Mesendoderm (in vitro differentiated cells): ENCODE data around the gene SLC16A7.

Experiments used
- DNase-seq: peaks from one replicate; pipeline ENCODE4 v3.0.0; 2013
- H2AK5ac ChIP-seq: 2 replicates; pipeline ENCODE4 v1.6.1; 2013; ENCODE audit warnings: low read length, inconsistent platforms
- H2BK120ac ChIP-seq: 2 replicates; pipeline ENCODE4 v1.6.1; 2013; ENCODE audit warnings: low read depth, mild to moderate bottlenecking, low read length, moderate library complexity, mixed read lengths
- H2BK15ac ChIP-seq: replicated peaks from 2 replicates; pipeline ENCODE4 v1.6.1; 2013; ENCODE audit warnings: low read depth, mild to moderate bottlenecking, moderate library complexity
- H2BK5ac ChIP-seq: 2 replicates; pipeline ENCODE4 v1.6.1; 2013; ENCODE audit warnings: low read length, inconsistent platforms
- H3K18ac ChIP-seq: 2 replicates; pipeline ENCODE4 v1.6.1; 2013; ENCODE audit warnings: mild to moderate bottlenecking, low read length, mixed read lengths
- H3K23ac ChIP-seq: one replicate; pipeline ENCODE4 v1.6.1; 2013; ENCODE audit warnings: low read length
- H3K27ac ChIP-seq: 2 replicates; pipeline ENCODE4 v1.5.1; 2013; ENCODE audit warnings: low read depth, mild to moderate bottlenecking, inconsistent platforms, low read length, moderate library complexity
- H3K27me3 ChIP-seq: 2 replicates; pipeline ENCODE4 v1.6.1; 2013; ENCODE audit warnings: low read length, control low read depth, mild to moderate bottlenecking, inconsistent platforms; ENCODE audit not compliant: insufficient read depth, poor library complexity
- H3K36me3 ChIP-seq: 2 replicates; pipeline ENCODE4 v1.6.1; 2013; ENCODE audit warnings: low read length, inconsistent platforms; ENCODE audit not compliant: control insufficient read depth, insufficient read depth
- H3K4ac ChIP-seq: one replicate; pipeline ENCODE4 v1.6.1; 2013; ENCODE audit warnings: low read depth, mild to moderate bottlenecking, low read length, moderate library complexity
- H3K4me1 ChIP-seq: 2 replicates; pipeline ENCODE4 v1.6.1; 2013; ENCODE audit warnings: low read depth, low read length, inconsistent platforms; ENCODE audit not compliant: control insufficient read depth
- H3K4me2 ChIP-seq: 2 replicates; pipeline ENCODE4 v1.6.1; 2013; ENCODE audit warnings: low read length
- H3K4me3 ChIP-seq: 2 replicates; pipeline ENCODE4 v1.5.1; 2013; ENCODE audit warnings: mild to moderate bottlenecking, low read length
- H3K56ac ChIP-seq: one replicate; pipeline ENCODE4 v1.6.1; 2013; ENCODE audit warnings: low read length
- H3K79me1 ChIP-seq: 2 replicates; pipeline ENCODE4 v1.6.1; 2013; ENCODE audit warnings: low read length, inconsistent platforms
- H3K79me2 ChIP-seq: 2 replicates; pipeline ENCODE4 v1.6.1; 2013; ENCODE audit warnings: mild to moderate bottlenecking, low read length; ENCODE audit not compliant: control insufficient read depth, insufficient read depth
- H3K9ac ChIP-seq: 2 replicates; pipeline ENCODE4 v1.6.1; 2013; ENCODE audit warnings: low read length, inconsistent platforms
- H4K5ac ChIP-seq: one replicate; pipeline ENCODE4 v1.6.1; 2013; ENCODE audit warnings: low read length
- H4K8ac ChIP-seq: one replicate; pipeline ENCODE4 v1.6.1; 2013; ENCODE audit warnings: low read depth, mild to moderate bottlenecking, control low read depth, low read length, moderate library complexity
- WGBS: extraction: QIAGEN DNeasy Blood & Tissue Kit; methylation state at CpG from one replicate; pipeline ENCODE4 v1.1.7; 2013; ENCODE audit warnings: low lambda C conversion rate, missing lambda C conversion rate; ENCODE audit not compliant: insufficient coverage; ENCODE audit errors: extremely low coverage; 5-methylcytosine and 5-hydroxymethylcytosine counted together

Gene SLC16A7

GRCh38 chr12:59593761-59594160 lies 2.1 kb upstream of the SLC16A7 start:
- Histone ChIP-seq H3K56ac (no peak overlapping the region), H3K9ac (no peak overlapping the region), H4K5ac (no peak overlapping the region), H3K27me3 (no peaks in the 10 kb centered on the region), H3K4me3 (no peak overlapping the region), H3K27ac (no peak overlapping the region), H3K23ac (no peak overlapping the region), H3K18ac (no peak overlapping the region), H2BK15ac (no peak overlapping the region), H2BK120ac (no peak overlapping the region), H3K4me1 (no peaks in the 10 kb centered on the region), H3K36me3 (no peaks in the 10 kb centered on the region), H3K4ac (no peak overlapping the region), H2AK5ac (no peak overlapping the region), H2BK5ac (no peak overlapping the region), H4K8ac (no peak overlapping the region), H3K79me1 (no peaks in the 10 kb centered on the region), H3K4me2 (no peak overlapping the region), H3K79me2 (no peaks in the 10 kb centered on the region)
- DNase-seq = no peak
- WGBS = no CpG with 5 or more reads among the region's 1 CpG

- Histone ChIP-seq H2BK5ac (no peak overlapping the region), H2BK120ac (no peak overlapping the region), H3K4me1 (no peaks in the 10 kb centered on the region), H3K27me3 (no peaks in the 10 kb centered on the region), H3K27ac (no peak overlapping the region), H3K79me1 (no peaks in the 10 kb centered on the region), H3K56ac (no peak overlapping the region), H2BK15ac (no peak overlapping the region), H3K23ac (no peak overlapping the region), H3K79me2 (no peaks in the 10 kb centered on the region), H3K4me3 (no peak overlapping the region), H3K36me3 (no peaks in the 10 kb centered on the region), H4K5ac (no peak overlapping the region), H3K4ac (no peak overlapping the region), H3K18ac (no peak overlapping the region), H3K9ac (no peak overlapping the region), H2AK5ac (no peak overlapping the region), H4K8ac (no peak overlapping the region), H3K4me2 (no peak overlapping the region)
- WGBS = no CpG with 5 or more reads among the region's 4 CpGs
- DNase-seq = no peak
Observed at GRCh38 chr12:59594943-59595500, 807 bp upstream of the SLC16A7 start.

DNA sequence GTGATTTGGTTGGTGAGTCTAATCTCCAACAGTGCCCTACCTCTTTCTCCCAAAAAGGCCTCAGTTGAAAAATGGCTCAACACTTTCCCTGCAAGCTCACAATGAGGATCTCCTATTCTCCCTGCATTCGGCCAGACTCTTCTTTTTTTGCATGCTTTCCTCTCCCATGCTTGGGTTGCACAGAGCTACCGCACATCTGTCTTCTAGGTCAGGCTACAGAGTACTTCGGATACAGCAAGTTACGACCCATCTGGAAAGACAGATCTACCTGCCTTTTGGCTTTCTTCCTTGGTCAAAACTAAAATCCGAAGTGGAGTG lies 305 bp upstream of the SLC16A7 start:
- H3K79me2 ChIP-seq = no peaks in the 10 kb centered on the region

GRCh38 chr12:59597385-59597781 lies 1.6 kb downstream of the SLC16A7 start:
- Histone ChIP-seq H3K4me1 (no peaks in the 10 kb centered on the region), H3K4me3 (no peak overlapping the region), H2AK5ac (no peak overlapping the region), H3K18ac (no peak overlapping the region), H3K27me3 (no peaks in the 10 kb centered on the region), H2BK120ac (no peak overlapping the region), H3K36me3 (no peaks in the 10 kb centered on the region), H2BK15ac (no peak overlapping the region), H3K9ac (no peak overlapping the region), H2BK5ac (no peak overlapping the region), H3K23ac (no peak overlapping the region), H3K79me1 (no peaks in the 10 kb centered on the region), H3K79me2 (no peaks in the 10 kb centered on the region), H3K4me2 (no peak overlapping the region), H4K5ac (no peak overlapping the region), H4K8ac (no peak overlapping the region), H3K56ac (peak overlapping the region; percentile 31), H3K4ac (no peak overlapping the region), H3K27ac (no peak overlapping the region)
- WGBS = no CpG with 5 or more reads among the region's 2 CpGs
- DNase-seq = peak; percentile 18

More for the DNA sequence above, 305 bp upstream of the SLC16A7 start:
- no peak overlapping the region for H4K5ac ChIP-seq
- H3K9ac ChIP-seq = peak overlapping the region; percentile 54
- H3K27ac ChIP-seq = no peak overlapping the region
- no peak overlapping the region for H2AK5ac ChIP-seq
- no peaks in the 10 kb centered on the region for H3K79me1 ChIP-seq
- no peak overlapping the region for H2BK5ac ChIP-seq
- H3K4me2 ChIP-seq = peak overlapping the region; percentile 97
- H3K36me3 ChIP-seq = no peaks in the 10 kb centered on the region
- no peak overlapping the region for H4K8ac ChIP-seq
- no peak overlapping the region for H3K23ac ChIP-seq
- WGBS = no CpG with 5 or more reads among the region's 5 CpGs
- no peaks in the 10 kb centered on the region for H3K4me1 ChIP-seq
- peak overlapping the region; percentile 56 for H3K4me3 ChIP-seq
- H3K18ac ChIP-seq = no peak overlapping the region
- no peaks in the 10 kb centered on the region for H3K27me3 ChIP-seq
- peak overlapping the region; percentile 73 for H3K56ac ChIP-seq
- no peak overlapping the region for H2BK120ac ChIP-seq
- no peak overlapping the region for H2BK15ac ChIP-seq
- DNase-seq = no peak
- H3K4ac ChIP-seq = no peak overlapping the region

- no peaks in the 10 kb centered on the region for H3K27me3 ChIP-seq
- no peak overlapping the region for H3K18ac ChIP-seq
- no peak overlapping the region for H4K5ac ChIP-seq
- no peak overlapping the region for H2BK15ac ChIP-seq
- H3K23ac ChIP-seq = no peak overlapping the region
- no peak overlapping the region for H2BK5ac ChIP-seq
- H4K8ac ChIP-seq = no peak overlapping the region
- H3K79me2 ChIP-seq = no peaks in the 10 kb centered on the region
- H3K36me3 ChIP-seq = no peaks in the 10 kb centered on the region
- no peak for DNase-seq
- H3K4me3 ChIP-seq = no peak overlapping the region
- H2BK120ac ChIP-seq = no peak overlapping the region
- H3K79me1 ChIP-seq = no peaks in the 10 kb centered on the region
- H3K56ac ChIP-seq = no peak overlapping the region
- H3K4me1 ChIP-seq = no peaks in the 10 kb centered on the region
- H3K4me2 ChIP-seq = no peak overlapping the region
- H3K4ac ChIP-seq = no peak overlapping the region
- no peak overlapping the region for H3K27ac ChIP-seq
- H2AK5ac ChIP-seq = no peak overlapping the region
- H3K9ac ChIP-seq = no peak overlapping the region
Observed at GRCh38 chr12:59600171-59600570, 4.3 kb downstream of the SLC16A7 start.

GRCh38 chr12:59603754-59604153 lies 7.9 kb downstream of the SLC16A7 start:
- Histone ChIP-seq H3K79me2 (no peaks in the 10 kb centered on the region), H3K27me3 (no peaks in the 10 kb centered on the region), H2BK120ac (no peak overlapping the region), H3K56ac (no peak overlapping the region), H4K5ac (no peak overlapping the region), H2AK5ac (no peak overlapping the region), H3K18ac (no peak overlapping the region), H3K4me1 (no peaks in the 10 kb centered on the region), H4K8ac (no peak overlapping the region), H3K27ac (no peak overlapping the region), H3K4ac (no peak overlapping the region), H2BK5ac (no peak overlapping the region), H2BK15ac (no peak overlapping the region), H3K9ac (no peak overlapping the region), H3K23ac (no peak overlapping the region), H3K79me1 (no peaks in the 10 kb centered on the region), H3K4me2 (no peak overlapping the region), H3K4me3 (no peak overlapping the region), H3K36me3 (no peaks in the 10 kb centered on the region)
- no peak for DNase-seq
